HG03432 (cell line): ENCODE data around the gene CCR5.

ENCODE experiments used
- ATAC-seq: cut with Tn5 transposase; IDR thresholded peaks from one replicate; pipeline ENCODE4 v1.9.1; 2021; ENCODE audit warnings: mild to moderate bottlenecking, moderate library complexity; ENCODE audit not compliant: unreplicated experiment

CCR5 gene

DNA sequence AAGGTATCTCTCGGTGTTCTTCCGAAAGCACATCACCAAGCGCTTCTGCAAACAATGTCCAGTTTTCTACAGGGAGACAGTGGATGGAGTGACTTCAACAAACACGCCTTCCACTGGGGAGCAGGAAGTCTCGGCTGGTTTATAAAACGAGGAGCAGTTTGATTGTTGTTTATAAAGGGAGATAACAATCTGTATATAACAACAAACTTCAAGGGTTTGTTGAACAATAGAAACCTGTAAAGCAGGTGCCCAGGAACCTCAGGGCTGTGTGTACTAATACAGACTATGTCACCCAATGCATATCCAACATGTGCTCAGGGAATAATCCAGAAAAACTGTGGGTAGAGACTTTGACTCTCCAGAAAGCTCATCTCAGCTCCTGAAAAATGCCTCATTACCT, 12.3 kb upstream of the CCR5 start:
- ATAC-seq, result no peak

DNA sequence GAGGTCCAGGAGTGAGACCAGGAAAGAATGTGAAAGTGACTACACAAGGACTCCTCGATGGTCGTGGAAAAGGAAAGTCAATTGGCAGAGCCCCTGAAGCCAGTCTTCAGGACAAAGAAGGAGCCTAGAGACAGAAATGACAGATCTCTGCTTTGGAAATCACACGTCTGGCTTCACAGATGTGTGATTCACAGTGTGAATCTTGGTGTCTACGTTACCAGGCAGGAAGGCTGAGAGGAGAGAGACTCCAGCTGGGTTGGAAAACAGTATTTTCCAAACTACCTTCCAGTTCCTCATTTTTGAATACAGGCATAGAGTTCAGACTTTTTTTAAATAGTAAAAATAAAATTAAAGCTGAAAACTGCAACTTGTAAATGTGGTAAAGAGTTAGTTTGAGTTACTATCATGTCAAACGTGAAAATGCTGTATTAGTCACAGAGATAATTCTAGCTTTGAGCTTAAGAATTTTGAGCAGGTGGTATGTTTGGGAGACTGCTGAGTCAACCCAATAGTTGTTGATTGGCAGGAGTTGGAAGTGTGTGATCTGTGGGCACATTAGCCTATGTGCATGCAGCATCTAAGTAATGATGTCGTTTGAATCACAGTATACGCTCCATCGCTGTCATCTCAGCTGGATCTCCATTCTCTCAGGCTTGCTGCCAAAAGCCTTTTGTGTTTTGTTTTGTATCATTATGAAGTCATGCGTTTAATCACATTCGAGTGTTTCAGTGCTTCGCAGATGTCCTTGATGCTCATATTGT, 10.8 kb upstream of the CCR5 start:
- peak; percentile 67 for ATAC-seq

DNA sequence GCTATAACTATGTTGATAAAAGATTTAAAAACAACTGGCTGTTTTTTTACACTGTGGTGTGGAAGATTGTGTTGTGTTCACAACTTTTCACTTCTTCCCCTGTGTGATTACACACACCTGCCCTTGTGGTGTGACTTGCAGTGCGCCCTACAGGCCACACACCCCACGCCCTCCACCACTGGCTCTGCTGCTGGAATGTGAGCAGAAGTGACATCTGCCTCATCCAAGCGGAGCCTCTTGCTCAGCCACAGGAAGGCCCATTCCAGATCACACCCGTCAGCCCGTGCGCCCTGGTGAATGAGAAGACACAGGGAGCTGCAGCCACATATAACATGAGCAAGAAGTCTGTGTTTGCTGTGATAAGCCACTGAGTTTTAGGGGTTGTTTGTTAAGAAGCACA, 9.8 kb upstream of the CCR5 start:
- no peak for ATAC-seq

DNA sequence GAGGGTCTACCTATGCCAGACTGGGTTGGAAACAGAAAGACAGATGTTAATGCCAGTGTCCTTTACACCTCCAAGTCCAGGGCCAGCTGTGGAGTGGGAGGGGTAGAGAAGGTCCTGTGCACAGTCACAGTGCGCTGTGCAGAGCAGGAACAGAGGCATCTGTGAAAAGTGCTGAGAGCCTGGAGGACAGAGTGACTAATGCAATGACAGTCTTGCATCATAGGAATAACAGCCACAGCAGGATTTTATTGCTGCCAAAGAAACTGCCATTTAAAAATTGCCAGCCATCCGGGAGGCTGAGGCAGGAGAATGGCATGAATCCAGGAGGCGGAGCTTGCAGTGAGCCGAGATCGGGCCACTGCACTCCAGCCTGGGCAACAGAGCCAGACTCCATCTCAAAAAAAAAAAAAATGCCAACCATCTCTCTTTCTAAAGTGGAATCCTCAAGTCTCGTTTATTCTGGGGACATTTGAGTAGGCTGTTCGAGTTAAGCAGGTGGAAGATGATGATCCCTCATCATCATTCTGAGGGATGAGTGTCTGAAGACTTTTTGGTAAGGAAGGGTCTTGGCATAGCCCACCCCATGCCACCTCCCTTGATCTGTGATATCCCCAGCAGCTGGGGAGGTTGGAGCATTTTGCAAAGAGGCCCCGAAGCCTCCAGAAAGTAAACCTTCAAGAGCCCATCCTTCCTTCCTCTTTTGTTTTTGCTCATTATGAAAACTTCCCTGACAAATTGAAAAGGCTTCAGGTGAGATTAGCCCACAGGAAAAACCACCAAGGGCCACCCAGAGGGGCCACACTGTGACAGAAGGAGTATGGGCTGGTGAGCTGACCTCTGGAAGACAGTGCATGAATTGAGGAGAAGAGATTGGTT, 9.1 kb upstream of the CCR5 start:
- ATAC-seq, result no peak

DNA sequence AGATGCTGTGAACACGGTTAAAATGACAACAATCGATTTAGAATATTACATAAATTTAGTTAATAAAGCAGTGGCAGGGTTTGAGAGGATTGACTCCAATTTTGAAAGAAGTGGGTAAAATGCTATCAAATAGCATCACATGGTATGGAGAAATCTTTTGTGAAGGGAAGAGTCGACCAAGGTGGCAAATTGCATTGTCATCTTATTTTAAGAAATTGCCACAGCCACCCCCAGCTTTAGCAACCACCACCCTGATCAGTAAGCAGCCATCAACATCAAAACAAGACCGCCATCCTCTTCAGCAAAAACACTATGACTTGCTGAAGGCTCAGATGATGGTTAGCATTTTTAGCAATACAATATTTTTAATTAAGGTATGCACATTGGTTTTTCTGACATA, 5.7 kb upstream of the CCR5 start:
- no peak for ATAC-seq

DNA sequence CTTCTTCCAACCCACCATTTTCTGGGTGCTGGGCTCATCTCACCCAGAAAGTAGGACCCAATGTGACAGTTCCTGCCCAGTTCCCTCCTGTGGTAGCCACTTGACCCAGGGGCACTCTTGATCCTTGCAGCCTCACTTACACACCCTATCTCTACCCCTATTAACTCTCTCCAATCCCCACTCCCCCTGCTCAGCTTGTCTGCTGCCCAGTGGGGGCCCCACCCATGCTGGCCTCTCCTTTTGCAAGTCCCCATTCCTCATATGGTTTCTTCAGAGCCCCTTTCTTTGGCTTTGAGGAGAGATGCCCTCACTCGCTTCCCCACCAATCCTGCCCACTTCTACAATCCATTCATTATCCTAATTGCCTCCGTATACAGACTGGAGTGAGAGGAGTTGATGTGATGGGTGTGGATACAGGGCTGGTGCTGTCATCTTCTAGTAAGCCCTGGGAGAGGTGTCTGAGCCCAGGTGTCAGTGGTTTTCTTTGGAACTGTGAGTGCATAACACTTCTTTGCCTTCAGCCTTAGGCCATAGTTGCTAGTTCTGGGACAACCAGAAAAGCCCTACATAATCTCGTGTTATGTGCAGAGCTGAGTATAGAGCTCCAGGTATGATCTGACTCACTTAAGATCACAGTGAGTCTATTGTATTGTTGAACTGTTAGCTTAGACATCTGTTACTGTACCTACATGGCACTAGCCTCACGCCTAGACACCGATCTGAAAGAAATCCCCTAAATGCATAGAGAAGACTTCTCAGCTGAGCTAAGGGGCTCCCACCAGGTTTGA, 4.8 kb upstream of the CCR5 start:
- ATAC-seq, result no peak

DNA sequence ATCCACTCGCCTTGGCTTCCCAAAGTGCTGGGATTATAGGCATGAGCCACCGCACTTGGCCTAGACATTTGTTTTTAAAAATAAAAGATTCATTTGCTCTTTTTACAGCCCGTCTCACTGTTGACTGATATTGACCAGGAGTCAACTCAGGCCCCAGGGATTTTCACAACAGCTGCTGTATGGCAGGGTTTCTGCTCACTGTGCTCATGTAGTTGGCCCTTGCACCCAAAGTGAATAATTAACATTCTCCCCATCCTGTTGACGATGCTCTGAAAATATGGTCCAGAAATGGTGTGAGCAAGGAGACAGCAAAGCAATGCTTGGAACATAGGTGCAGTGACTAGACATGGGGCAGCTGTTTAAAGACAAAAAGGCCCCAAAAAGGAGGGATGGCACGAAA, 2.9 kb upstream of the CCR5 start:
- no peak for ATAC-seq

DNA sequence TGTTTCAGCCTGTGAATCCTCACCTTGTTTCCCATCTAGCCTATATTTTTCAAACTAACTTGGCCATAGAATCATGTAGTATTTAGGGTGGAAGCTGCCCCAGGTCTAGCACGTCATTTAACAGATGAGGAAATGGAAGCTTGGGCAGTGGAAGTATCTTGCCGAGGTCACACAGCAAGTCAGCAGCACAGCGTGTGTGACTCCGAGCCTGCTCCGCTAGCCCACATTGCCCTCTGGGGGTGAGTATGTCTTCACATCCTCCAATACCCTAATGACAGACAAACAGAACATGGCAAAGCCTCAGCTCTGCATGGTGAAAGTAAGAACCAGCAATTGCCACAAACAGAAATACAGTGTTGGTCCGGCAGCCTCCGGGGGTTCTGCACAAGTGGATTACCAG, 2.2 kb upstream of the CCR5 start:
- no peak for ATAC-seq

DNA sequence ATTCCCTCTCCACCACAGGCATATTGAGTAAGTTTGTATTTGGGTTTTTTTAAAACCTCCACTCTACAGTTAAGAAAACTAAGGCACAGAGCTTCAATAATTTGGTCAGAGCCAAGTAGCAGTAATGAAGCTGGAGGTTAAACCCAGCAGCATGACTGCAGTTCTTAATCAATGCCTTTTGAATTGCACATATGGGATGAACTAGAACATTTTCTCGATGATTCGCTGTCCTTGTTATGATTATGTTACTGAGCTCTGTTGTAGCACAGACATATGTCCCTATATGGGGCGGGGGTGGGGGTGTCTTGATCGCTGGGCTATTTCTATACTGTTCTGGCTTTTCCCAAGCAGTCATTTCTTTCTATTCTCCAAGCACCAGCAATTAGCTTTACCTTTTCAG, 1.6 kb upstream of the CCR5 start:
- no peak for ATAC-seq

DNA sequence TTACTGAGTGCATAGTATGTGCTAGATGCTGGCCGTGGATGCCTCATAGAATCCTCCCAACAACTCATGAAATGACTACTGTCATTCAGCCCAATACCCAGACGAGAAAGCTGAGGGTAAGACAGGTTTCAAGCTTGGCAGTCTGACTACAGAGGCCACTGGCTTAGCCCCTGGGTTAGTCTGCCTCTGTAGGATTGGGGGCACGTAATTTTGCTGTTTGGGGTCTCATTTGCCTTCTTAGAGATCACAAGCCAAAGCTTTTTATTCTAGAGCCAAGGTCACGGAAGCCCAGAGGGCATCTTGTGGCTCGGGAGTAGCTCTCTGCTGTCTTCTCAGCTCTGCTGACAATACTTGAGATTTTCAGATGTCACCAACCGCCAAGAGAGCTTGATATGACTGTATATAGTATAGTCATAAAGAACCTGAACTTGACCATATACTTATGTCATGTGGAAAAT, 1.0 kb upstream of the CCR5 start:
- ATAC-seq, result peak; percentile 64

DNA sequence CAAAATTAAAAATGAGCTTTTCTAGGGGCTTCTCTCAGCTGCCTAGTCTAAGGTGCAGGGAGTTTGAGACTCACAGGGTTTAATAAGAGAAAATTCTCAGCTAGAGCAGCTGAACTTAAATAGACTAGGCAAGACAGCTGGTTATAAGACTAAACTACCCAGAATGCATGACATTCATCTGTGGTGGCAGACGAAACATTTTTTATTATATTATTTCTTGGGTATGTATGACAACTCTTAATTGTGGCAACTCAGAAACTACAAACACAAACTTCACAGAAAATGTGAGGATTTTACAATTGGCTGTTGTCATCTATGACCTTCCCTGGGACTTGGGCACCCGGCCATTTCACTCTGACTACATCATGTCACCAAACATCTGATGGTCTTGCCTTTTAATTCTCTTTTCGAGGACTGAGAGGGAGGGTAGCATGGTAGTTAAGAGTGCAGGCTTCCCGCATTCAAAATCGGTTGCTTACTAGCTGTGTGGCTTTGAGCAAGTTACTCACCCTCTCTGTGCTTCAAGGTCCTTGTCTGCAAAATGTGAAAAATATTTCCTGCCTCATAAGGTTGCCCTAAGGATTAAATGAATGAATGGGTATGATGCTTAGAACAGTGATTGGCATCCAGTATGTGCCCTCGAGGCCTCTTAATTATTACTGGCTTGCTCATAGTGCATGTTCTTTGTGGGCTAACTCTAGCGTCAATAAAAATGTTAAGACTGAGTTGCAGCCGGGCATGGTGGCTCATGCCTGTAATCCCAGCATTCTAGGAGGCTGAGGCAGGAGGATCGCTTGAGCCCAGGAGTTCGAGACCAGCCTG, 984 bp downstream of the CCR5 start:
- no peak for ATAC-seq

DNA sequence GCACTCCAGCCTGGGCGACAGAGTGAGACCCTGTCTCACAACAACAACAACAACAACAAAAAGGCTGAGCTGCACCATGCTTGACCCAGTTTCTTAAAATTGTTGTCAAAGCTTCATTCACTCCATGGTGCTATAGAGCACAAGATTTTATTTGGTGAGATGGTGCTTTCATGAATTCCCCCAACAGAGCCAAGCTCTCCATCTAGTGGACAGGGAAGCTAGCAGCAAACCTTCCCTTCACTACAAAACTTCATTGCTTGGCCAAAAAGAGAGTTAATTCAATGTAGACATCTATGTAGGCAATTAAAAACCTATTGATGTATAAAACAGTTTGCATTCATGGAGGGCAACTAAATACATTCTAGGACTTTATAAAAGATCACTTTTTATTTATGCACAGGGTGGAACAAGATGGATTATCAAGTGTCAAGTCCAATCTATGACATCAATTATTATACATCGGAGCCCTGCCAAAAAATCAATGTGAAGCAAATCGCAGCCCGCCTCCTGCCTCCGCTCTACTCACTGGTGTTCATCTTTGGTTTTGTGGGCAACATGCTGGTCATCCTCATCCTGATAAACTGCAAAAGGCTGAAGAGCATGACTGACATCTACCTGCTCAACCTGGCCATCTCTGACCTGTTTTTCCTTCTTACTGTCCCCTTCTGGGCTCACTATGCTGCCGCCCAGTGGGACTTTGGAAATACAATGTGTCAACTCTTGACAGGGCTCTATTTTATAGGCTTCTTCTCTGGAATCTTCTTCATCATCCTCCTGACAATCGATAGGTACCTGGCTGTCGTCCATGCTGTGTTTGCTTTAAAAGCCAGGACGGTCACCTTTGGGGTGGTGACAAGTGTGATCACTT, 2.0 kb downstream of the CCR5 start:
- no peak for ATAC-seq

DNA sequence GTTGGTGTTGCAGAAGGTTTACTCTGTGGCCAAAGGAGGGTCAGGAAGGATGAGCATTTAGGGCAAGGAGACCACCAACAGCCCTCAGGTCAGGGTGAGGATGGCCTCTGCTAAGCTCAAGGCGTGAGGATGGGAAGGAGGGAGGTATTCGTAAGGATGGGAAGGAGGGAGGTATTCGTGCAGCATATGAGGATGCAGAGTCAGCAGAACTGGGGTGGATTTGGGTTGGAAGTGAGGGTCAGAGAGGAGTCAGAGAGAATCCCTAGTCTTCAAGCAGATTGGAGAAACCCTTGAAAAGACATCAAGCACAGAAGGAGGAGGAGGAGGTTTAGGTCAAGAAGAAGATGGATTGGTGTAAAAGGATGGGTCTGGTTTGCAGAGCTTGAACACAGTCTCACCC, 4.0 kb downstream of the CCR5 start:
- ATAC-seq, result no peak

DNA sequence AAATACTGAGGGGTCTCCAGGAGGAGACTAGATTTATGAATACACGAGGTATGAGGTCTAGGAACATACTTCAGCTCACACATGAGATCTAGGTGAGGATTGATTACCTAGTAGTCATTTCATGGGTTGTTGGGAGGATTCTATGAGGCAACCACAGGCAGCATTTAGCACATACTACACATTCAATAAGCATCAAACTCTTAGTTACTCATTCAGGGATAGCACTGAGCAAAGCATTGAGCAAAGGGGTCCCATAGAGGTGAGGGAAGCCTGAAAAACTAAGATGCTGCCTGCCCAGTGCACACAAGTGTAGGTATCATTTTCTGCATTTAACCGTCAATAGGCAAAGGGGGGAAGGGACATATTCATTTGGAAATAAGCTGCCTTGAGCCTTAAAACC, 4.5 kb downstream of the CCR5 start:
- ATAC-seq, result no peak

DNA sequence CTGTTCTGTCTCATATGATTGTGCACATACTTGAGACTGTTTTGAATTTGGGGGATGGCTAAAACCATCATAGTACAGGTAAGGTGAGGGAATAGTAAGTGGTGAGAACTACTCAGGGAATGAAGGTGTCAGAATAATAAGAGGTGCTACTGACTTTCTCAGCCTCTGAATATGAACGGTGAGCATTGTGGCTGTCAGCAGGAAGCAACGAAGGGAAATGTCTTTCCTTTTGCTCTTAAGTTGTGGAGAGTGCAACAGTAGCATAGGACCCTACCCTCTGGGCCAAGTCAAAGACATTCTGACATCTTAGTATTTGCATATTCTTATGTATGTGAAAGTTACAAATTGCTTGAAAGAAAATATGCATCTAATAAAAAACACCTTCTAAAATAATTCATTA, 5.1 kb downstream of the CCR5 start:
- no peak for ATAC-seq

DNA sequence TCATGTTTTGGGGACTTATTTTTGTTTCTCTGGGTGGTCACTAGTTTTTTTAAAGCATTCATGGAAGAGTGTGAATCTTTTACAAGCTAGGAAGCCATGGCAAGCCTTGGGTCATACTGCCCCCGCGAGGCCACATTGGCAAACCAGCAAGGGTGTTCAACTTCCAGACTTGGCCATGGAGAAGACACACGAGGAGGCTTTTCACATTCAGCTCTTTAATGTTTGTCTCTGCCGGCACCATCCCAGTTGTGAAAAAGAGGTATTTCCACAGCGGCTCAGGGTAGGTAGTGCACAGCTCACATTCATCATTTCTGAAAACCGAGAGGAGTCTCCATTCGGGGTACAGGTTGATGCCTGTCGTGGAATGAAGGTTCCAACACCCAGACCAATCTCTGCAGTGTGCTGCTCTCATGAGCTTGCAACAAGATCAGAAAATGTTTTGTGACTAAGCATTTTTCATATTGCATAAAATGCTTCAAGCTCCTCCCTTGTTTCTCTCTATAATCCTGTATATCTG, 7.7 kb downstream of the CCR5 start:
- no peak for ATAC-seq

DNA sequence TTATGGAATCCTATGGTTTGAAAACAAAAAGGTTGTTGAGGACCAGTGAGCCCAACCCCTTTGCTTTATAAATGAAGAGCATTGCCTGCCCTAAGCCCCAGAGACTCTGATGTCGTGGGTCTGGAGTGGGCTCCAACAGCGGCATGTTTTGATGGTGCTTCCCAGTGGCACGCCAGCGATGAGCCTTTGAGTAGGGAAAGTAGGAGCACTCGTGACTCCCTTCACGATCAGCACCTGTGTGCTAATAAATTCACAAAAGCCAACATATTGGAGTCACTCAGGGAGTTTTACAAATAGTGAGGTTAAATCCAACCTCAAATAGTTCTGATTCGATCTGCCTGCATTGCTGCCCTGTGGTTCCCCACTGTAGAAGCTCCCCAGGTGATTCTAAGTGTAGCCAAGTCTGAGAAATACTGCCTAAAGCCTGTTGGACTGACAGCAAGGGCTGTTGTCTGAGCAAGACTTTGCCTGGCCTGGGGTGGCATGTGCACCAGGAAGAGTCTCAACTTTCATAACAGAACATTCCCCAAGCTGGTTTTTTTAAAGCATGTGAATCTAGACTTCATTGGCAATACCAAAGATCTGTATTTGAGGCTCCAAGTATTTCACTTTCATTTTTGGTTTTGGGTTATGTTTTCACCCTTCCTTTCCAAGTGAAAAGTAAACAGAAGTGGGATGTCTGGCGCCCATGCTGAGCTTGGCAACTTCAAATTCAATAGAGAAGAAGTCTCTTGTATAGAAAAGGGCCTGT, 9.9 kb downstream of the CCR5 start:
- no peak for ATAC-seq

DNA sequence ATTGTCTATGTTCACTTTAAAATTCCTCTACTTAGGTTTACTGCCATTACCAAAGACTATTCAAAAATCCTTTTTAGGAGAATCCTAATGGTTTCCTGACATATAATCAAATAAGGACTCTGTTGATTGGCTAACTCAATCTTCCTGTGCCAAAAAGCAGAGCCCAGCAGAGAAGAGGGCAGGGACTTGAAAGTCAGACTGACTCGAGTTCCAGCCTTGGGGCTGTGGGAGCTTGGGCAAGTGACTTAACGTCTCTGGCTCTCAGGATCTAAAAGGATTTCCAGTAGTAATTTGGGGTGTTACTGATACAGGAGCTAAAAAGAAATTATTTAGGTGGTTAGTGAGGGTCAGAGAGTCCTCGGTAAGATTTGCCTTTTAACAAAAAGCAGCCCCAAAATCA, 10.9 kb downstream of the CCR5 start:
- ATAC-seq, result no peak
